Loucy (cell line): ENCODE results near the gene GVQW3.

Source experiments
- H2AFZ ChIP-seq: fragments of 200-600 bp; sonication (generic); 2 replicates; pipeline ENCODE4 v1.6.0; 2016; ENCODE audit warnings: antibody characterized with exemption, mild to moderate bottlenecking, low read length, moderate library complexity
- H3F3A ChIP-seq: fragments of 200-600 bp; 2 replicates; pipeline ENCODE4 v1.6.0; 2016; ENCODE audit warnings: antibody characterized with exemption, low read depth, mild to moderate bottlenecking
- H3K27me3 ChIP-seq: fragments of 200-600 bp; sonication (generic); 2 replicates; pipeline ENCODE4 v1.6.1; 2014; ENCODE audit warnings: low read length, mild to moderate bottlenecking; ENCODE audit not compliant: insufficient read depth, poor library complexity, severe bottlenecking
- H3K36me3 ChIP-seq: fragments of 200-600 bp; sonication (generic); 2 replicates; pipeline ENCODE4 v1.6.1; 2016; ENCODE audit warnings: low read length; ENCODE audit not compliant: insufficient read depth
- H3K4me1 ChIP-seq: fragments of 200-600 bp; sonication (generic); 2 replicates; pipeline ENCODE4 v1.5.1; 2014; ENCODE audit warnings: low read length, mild to moderate bottlenecking; ENCODE audit not compliant: insufficient read depth, poor library complexity, severe bottlenecking
- H3K4me2 ChIP-seq: fragments of 200-600 bp; sonication (generic); 2 replicates; pipeline ENCODE4 v1.6.0; 2014; ENCODE audit warnings: antibody characterized with exemption, low read length, low read depth, mild to moderate bottlenecking; ENCODE audit not compliant: poor library complexity, severe bottlenecking
- H3K4me3 ChIP-seq: fragments of 200-600 bp; sonication (generic); 2 replicates; pipeline ENCODE4 v1.5.1; 2014; ENCODE audit warnings: low read length, mild to moderate bottlenecking, mixed read lengths; ENCODE audit not compliant: poor library complexity, severe bottlenecking
- H3K79me2 ChIP-seq: fragments of 200-600 bp; sonication (generic); 2 replicates; pipeline ENCODE4 v1.6.1; 2014; ENCODE audit warnings: low read length; ENCODE audit not compliant: insufficient read depth
- H3K9ac ChIP-seq: fragments of 200-600 bp; sonication (generic); 2 replicates; pipeline ENCODE4 v1.6.0; 2014; ENCODE audit warnings: mild to moderate bottlenecking, low read depth, low read length, moderate library complexity; ENCODE audit not compliant: poor library complexity, severe bottlenecking
- H3K9me2 ChIP-seq: fragments of 200-600 bp; sonication (generic); replicated peaks from 2 replicates; pipeline ENCODE4 v1.6.1; 2016; ENCODE audit warnings: low read depth, low read length, mixed read lengths
- H3K9me3 ChIP-seq: fragments of 200-600 bp; sonication (generic); 2 replicates; pipeline ENCODE4 v1.6.1; 2014; ENCODE audit warnings: mild to moderate bottlenecking, antibody characterized with exemption, low read length, low read depth; ENCODE audit not compliant: insufficient read depth
- H4K20me1 ChIP-seq: fragments of 200-600 bp; sonication (generic); 2 replicates; pipeline ENCODE4 v1.6.0; 2014; ENCODE audit warnings: antibody characterized with exemption, low read length, mild to moderate bottlenecking; ENCODE audit not compliant: insufficient read depth, poor library complexity, severe bottlenecking
- CTCF ChIP-seq: fragments of 200-600 bp; sonication (generic); conservative IDR thresholded peaks from 2 replicates; pipeline ENCODE4 v1.5.1; 2014; ENCODE audit warnings: mild to moderate bottlenecking, antibody characterized with exemption, low read length
- EZH2phosphoT487 ChIP-seq: fragments of 200-600 bp; IDR thresholded peaks from 2 replicates; pipeline ENCODE4 v1.6.1; 2018; ENCODE audit warnings: antibody characterized with exemption, mild to moderate bottlenecking, moderate library complexity, borderline replicate concordance

The GVQW3 gene

GRCh38 chr11:76339221-76339620 lies 41.9 kb upstream of the GVQW3 start:
- Histone ChIP-seq H3K9me3 (peaks cover 6% of the 10 kb centered on the region; the same call in 1 of the 2 replicates), H3K27me3 (no peaks in the 10 kb centered on the region), H3K4me3 (peak overlapping the region; percentile 37), H3K79me2 (no peaks in the 10 kb centered on the region), H3K9ac (peak overlapping the region; percentile 46), H3K9me2 (no peaks in the 10 kb centered on the region), H3K4me2 (peak overlapping the region; percentile 56), H2AFZ (peak overlapping the region; percentile 93), H3K4me1 (peaks cover 16% of the 10 kb centered on the region), H4K20me1 (no peaks in the 10 kb centered on the region), H3K36me3 (no peaks in the 10 kb centered on the region), H3F3A (0 out of 2 replicates have a peak, but pooled peaks cover 2% of the 10 kb centered on the region)
- no peak for TF ChIP-seq EZH2phosphoT487
- no peak for TF ChIP-seq CTCF

GRCh38 chr11:76347466-76347865 lies 33.7 kb upstream of the GVQW3 start:
- no peak overlapping the region for H2AFZ ChIP-seq
- H3K9me2 ChIP-seq: no peaks in the 10 kb centered on the region
- no peak overlapping the region for H3K9ac ChIP-seq
- H3K4me2 ChIP-seq: no peak overlapping the region
- no peaks in the 10 kb centered on the region for H3K79me2 ChIP-seq
- no peaks in the 10 kb centered on the region for H4K20me1 ChIP-seq
- peaks cover 17% of the 10 kb centered on the region; the same call in 1 of the 2 replicates for H3K36me3 ChIP-seq
- H3K4me3 ChIP-seq: no peak overlapping the region
- peaks cover 4% of the 10 kb centered on the region for H3K4me1 ChIP-seq
- no peaks in the 10 kb centered on the region for H3F3A ChIP-seq
- H3K27me3 ChIP-seq: no peaks in the 10 kb centered on the region
- no peak for TF ChIP-seq EZH2phosphoT487
- 0 out of 2 replicates have a peak, but pooled peaks have one; percentile 21 for TF ChIP-seq CTCF
- H3K9me3 ChIP-seq: no peaks in the 10 kb centered on the region

GRCh38 chr11:76348348-76348747 lies 32.8 kb upstream of the GVQW3 start:
- TF ChIP-seq EZH2phosphoT487 (no peak), CTCF (no peak)

More at GRCh38 chr11:76348348-76348747, 32.8 kb upstream of the GVQW3 start:
- Histone ChIP-seq H3K4me1 (peaks cover 4% of the 10 kb centered on the region), H3K79me2 (no peaks in the 10 kb centered on the region), H3K9me2 (no peaks in the 10 kb centered on the region), H3K36me3 (peaks cover 25% of the 10 kb centered on the region; the same call in 1 of the 2 replicates), H4K20me1 (no peaks in the 10 kb centered on the region), H3K4me2 (no peak overlapping the region), H2AFZ (no peak overlapping the region), H3F3A (no peaks in the 10 kb centered on the region), H3K9me3 (no peaks in the 10 kb centered on the region), H3K4me3 (no peak overlapping the region), H3K9ac (no peak overlapping the region), H3K27me3 (no peaks in the 10 kb centered on the region)
